ENCODE measurements around the gene DNAL4. TPM values are rescaled to one million over a fixed set of nuclear protein-coding genes. Genes with fewer than 3 reads are reported as not detected.
A peak's percentile ranks its signal among the peaks of the same experiment; 100 is the strongest.

Gene DNAL4
- polyA plus RNA-seq, 1 experiment, result 12.6 TPM

GRCh38 chr22:38758276-38758945, 35.5 kb downstream of the DNAL4 start:
- DNase-seq (ENCODE audit: low read depth, low spot score), result no peak
- H3K9me3 ChIP-seq (ENCODE audit: control insufficient read depth, insufficient read depth, low read length), result no peaks in the 10 kb centered on the region; the same call in 1 of the 2 replicates
- H3K27me3 ChIP-seq (ENCODE audit: control insufficient read depth, insufficient read depth, low read length), result no peaks in the 10 kb centered on the region
- no peak overlapping the region for H3K27ac ChIP-seq (ENCODE audit: low read depth, low read length)
- CTCF ChIA-PET, result interaction anchor here (0.6 to 1.7 kb wide), 2 partner anchors 10 to 319 kb away, joined by 4 to 16 read pairs; partner anchors contain the start of gene APOBEC3G
- H3K4me3 ChIP-seq (ENCODE audit: low read depth, low read length), result no peak overlapping the region
- POLR2A ChIA-PET, result no interaction called here
- TF ChIP-seq, protein P1, sequence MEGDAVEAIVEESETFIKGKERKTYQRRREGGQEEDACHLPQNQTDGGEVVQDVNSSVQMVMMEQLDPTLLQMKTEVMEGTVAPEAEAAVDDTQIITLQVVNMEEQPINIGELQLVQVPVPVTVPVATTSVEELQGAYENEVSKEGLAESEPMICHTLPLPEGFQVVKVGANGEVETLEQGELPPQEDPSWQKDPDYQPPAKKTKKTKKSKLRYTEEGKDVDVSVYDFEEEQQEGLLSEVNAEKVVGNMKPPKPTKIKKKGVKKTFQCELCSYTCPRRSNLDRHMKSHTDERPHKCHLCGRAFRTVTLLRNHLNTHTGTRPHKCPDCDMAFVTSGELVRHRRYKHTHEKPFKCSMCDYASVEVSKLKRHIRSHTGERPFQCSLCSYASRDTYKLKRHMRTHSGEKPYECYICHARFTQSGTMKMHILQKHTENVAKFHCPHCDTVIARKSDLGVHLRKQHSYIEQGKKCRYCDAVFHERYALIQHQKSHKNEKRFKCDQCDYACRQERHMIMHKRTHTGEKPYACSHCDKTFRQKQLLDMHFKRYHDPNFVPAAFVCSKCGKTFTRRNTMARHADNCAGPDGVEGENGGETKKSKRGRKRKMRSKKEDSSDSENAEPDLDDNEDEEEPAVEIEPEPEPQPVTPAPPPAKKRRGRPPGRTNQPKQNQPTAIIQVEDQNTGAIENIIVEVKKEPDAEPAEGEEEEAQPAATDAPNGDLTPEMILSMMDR (IDR thresholded peaks at IDR 0.05; ENCODE audit: low read depth, low read length), result no peak

- no peak overlapping the region for H3K4me3 ChIP-seq (ENCODE audit: low read depth, low read length)
- POLR2A ChIA-PET, result no interaction called here
- no peak for DNase-seq (ENCODE audit: low read depth, low spot score)
- H3K27ac ChIP-seq (ENCODE audit: low read depth, low read length), result no peak overlapping the region
- H3K9me3 ChIP-seq (ENCODE audit: control insufficient read depth, insufficient read depth, low read length), result no peaks in the 10 kb centered on the region; the same call in 1 of the 2 replicates
- CTCF ChIA-PET, result no interaction called here
- no peaks in the 10 kb centered on the region for H3K27me3 ChIP-seq (ENCODE audit: control insufficient read depth, insufficient read depth, low read length)
- TF ChIP-seq, protein P1 (IDR thresholded peaks at IDR 0.05; ENCODE audit: low read depth, low read length), result no peak
Measured at GRCh38 chr22:38757464-38757757, 36.5 kb downstream of the DNAL4 start.

- ChIA-PET CTCF (interaction anchor here (1.1 to 3.1 kb wide), 2 partner anchors 9 to 12 kb away, joined by 3 to 12 read pairs; no protein-coding TSS in a partner anchor), POLR2A (no interaction called here)
- H3K27ac ChIP-seq (ENCODE audit: low read depth, low read length), result no peak overlapping the region
- no peaks in the 10 kb centered on the region; the same call in 1 of the 2 replicates for H3K9me3 ChIP-seq (ENCODE audit: control insufficient read depth, insufficient read depth, low read length)
- TF ChIP-seq, protein P1 (IDR thresholded peaks at IDR 0.05; ENCODE audit: low read depth, low read length), result no peak
- H3K4me3 ChIP-seq (ENCODE audit: low read depth, low read length), result peak overlapping the region; percentile 71; the same call in 1 of the 2 replicates
- H3K27me3 ChIP-seq (ENCODE audit: control insufficient read depth, insufficient read depth, low read length), result no peaks in the 10 kb centered on the region
- DNase-seq (ENCODE audit: low read depth, low spot score), result no peak
Measured at GRCh38 chr22:38756711-38757463, 37.1 kb downstream of the DNAL4 start.

GRCh38 chr22:38755911-38756532, 37.9 kb downstream of the DNAL4 start, which contains the start of gene SUN2:
SUN2 (minus strand) TSS chr22:38755998; CDS start chr22:38752628, 3,370 bp downstream.
- H3K4me3 ChIP-seq (ENCODE audit: low read depth, low read length), result peak within 1 kb of the TSS; percentile 71
- TF ChIP-seq, protein P1 (IDR thresholded peaks at IDR 0.05; ENCODE audit: low read depth, low read length), result no peak
- DNase-seq (ENCODE audit: low read depth, low spot score), result peak; percentile 34
- no peaks in the 10 kb centered on the region; the same call in 1 of the 2 replicates for H3K9me3 ChIP-seq (ENCODE audit: control insufficient read depth, insufficient read depth, low read length)
- ChIA-PET CTCF (interaction anchor here (1.1 to 3.1 kb wide), 2 partner anchors 10 to 12 kb away, joined by 3 to 12 read pairs; no protein-coding TSS in a partner anchor), POLR2A (no interaction called here)
- peak within 1 kb of the TSS; percentile 83 for H3K27ac ChIP-seq (ENCODE audit: low read depth, low read length)
- H3K27me3 ChIP-seq (ENCODE audit: control insufficient read depth, insufficient read depth, low read length), result no peaks in the 10 kb centered on the region
